HL-60 (cell line): ENCODE measurements around the gene IL2RA.
A peak's percentile ranks its signal among the peaks of the same experiment; 100 is the strongest.

Experiments
- DNase-seq, 2 experiments: peaks; one replicate each; pipeline ENCODE4 v3.0.0-alpha.2; 2010 to 2020; ENCODE audit warnings: low read depth in 1 of 2, low spot score in 1 of 2
- H3K27ac ChIP-seq: fragments of 250-450 bp; sonication (Bioruptor Pico); replicated peaks from 2 replicates; pipeline ENCODE4 v1.5.1; 2020; ENCODE audit warnings: mild to moderate bottlenecking, moderate library complexity
- H3K27me3 ChIP-seq: fragments of 250-450 bp; sonication (Bioruptor Pico); 2 replicates; pipeline ENCODE4 v1.5.1; 2021; ENCODE audit warnings: mild to moderate bottlenecking, moderate library complexity; ENCODE audit not compliant: insufficient read depth, poor library complexity, severe bottlenecking
- H3K4me3 ChIP-seq: replicated peaks from 2 replicates; pipeline ENCODE4 v1.5.1; 2011; ENCODE audit warnings: mild to moderate bottlenecking, control low read depth, low read length; ENCODE audit not compliant: insufficient read depth
- GABPA ChIP-seq: IDR thresholded peaks from 2 replicates; pipeline ENCODE4 v1.6.1; 2012; ENCODE audit warnings: low read depth
- POLR2AphosphoS5 ChIP-seq: IDR thresholded peaks from 2 replicates; pipeline ENCODE4 v1.6.1; 2012; ENCODE audit warnings: low read depth
- SPI1 ChIP-seq: IDR thresholded peaks from 2 replicates; pipeline ENCODE4 v1.6.1; 2012; ENCODE audit warnings: low read depth, mild to moderate bottlenecking, borderline replicate concordance
- TF ChIP-seq, protein P1 (sequence below): IDR thresholded peaks from 2 replicates; pipeline ENCODE4 v1.6.1; 2012; ENCODE audit warnings: low read depth; ENCODE audit not compliant: insufficient replicate concordance
- TF ChIP-seq, protein P2 (sequence below): IDR thresholded peaks from one replicate; pipeline ENCODE4 v1.5.1; 2011; ENCODE audit warnings: low read length, control low read depth, inconsistent platforms; ENCODE audit not compliant: insufficient read depth

IL2RA gene

GRCh38 chr10:6018422-6018821, 43.7 kb downstream of the IL2RA start:
- TF ChIP-seq, protein P1, sequence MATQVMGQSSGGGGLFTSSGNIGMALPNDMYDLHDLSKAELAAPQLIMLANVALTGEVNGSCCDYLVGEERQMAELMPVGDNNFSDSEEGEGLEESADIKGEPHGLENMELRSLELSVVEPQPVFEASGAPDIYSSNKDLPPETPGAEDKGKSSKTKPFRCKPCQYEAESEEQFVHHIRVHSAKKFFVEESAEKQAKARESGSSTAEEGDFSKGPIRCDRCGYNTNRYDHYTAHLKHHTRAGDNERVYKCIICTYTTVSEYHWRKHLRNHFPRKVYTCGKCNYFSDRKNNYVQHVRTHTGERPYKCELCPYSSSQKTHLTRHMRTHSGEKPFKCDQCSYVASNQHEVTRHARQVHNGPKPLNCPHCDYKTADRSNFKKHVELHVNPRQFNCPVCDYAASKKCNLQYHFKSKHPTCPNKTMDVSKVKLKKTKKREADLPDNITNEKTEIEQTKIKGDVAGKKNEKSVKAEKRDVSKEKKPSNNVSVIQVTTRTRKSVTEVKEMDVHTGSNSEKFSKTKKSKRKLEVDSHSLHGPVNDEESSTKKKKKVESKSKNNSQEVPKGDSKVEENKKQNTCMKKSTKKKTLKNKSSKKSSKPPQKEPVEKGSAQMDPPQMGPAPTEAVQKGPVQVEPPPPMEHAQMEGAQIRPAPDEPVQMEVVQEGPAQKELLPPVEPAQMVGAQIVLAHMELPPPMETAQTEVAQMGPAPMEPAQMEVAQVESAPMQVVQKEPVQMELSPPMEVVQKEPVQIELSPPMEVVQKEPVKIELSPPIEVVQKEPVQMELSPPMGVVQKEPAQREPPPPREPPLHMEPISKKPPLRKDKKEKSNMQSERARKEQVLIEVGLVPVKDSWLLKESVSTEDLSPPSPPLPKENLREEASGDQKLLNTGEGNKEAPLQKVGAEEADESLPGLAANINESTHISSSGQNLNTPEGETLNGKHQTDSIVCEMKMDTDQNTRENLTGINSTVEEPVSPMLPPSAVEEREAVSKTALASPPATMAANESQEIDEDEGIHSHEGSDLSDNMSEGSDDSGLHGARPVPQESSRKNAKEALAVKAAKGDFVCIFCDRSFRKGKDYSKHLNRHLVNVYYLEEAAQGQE, result no peak
- TF ChIP-seq, protein P2, sequence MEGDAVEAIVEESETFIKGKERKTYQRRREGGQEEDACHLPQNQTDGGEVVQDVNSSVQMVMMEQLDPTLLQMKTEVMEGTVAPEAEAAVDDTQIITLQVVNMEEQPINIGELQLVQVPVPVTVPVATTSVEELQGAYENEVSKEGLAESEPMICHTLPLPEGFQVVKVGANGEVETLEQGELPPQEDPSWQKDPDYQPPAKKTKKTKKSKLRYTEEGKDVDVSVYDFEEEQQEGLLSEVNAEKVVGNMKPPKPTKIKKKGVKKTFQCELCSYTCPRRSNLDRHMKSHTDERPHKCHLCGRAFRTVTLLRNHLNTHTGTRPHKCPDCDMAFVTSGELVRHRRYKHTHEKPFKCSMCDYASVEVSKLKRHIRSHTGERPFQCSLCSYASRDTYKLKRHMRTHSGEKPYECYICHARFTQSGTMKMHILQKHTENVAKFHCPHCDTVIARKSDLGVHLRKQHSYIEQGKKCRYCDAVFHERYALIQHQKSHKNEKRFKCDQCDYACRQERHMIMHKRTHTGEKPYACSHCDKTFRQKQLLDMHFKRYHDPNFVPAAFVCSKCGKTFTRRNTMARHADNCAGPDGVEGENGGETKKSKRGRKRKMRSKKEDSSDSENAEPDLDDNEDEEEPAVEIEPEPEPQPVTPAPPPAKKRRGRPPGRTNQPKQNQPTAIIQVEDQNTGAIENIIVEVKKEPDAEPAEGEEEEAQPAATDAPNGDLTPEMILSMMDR, result no peak
- TF ChIP-seq POLR2AphosphoS5 (no peak), GABPA (no peak), SPI1 (no peak)
- no peak overlapping the region for H3K27ac ChIP-seq
- H3K4me3 ChIP-seq, result no peak overlapping the region
- DNase-seq, result no peak
- no peaks in the 10 kb centered on the region for H3K27me3 ChIP-seq

GRCh38 chr10:6017781-6018354, 44.3 kb downstream of the IL2RA start:
- Histone ChIP-seq H3K27me3 (no peaks in the 10 kb centered on the region), H3K4me3 (no peak overlapping the region), H3K27ac (no peak overlapping the region)
- no peak for DNase-seq
- TF ChIP-seq SPI1, result no peak
- TF ChIP-seq POLR2AphosphoS5, result no peak
- TF ChIP-seq, protein P2, result no peak
- no peak for TF ChIP-seq GABPA
- TF ChIP-seq, protein P1, result no peak

- peak in 1 of 2 experiments; percentile 26 for DNase-seq
- no peaks in the 10 kb centered on the region for H3K27me3 ChIP-seq
- TF ChIP-seq, protein P2, result peak; percentile 11
- TF ChIP-seq SPI1, result no peak
- no peak overlapping the region for H3K4me3 ChIP-seq
- H3K27ac ChIP-seq, result no peak overlapping the region
Measured at GRCh38 chr10:6014241-6014761, 47.9 kb downstream of the IL2RA start.
